A673 (cell line): ENCODE measurements around the gene KCNB1. TPM values are rescaled to one million over a fixed set of nuclear protein-coding genes. Genes with fewer than 3 reads are reported as not detected.

Experiments
- BruUV-seq: library from RNA; stranded (reverse); fragments of 400-500 nt; replicated peaks from 2 replicates; lab custom pipeline; 2021; lab: Mats Ljungman, UMichigan
- CTCF ChIA-PET: fragments of 300-600 bp; sonication (Branson Sonifier 250); formaldehyde crosslinking; loops from one replicate; lab custom pipeline; 2022; ENCODE audit warnings: antibody characterized with exemption; lab: Charles Lee
- POLR2A ChIA-PET: fragments of 300-600 bp; sonication (Branson Sonifier 250); formaldehyde crosslinking; loops from one replicate; lab custom pipeline; 2022; ENCODE audit warnings: antibody characterized with exemption; ENCODE audit not compliant: low non-redundant PET; lab: Charles Lee
- DNase-seq: peaks from one replicate; pipeline ENCODE4 v3.0.0-alpha.2; 2015; ENCODE audit warnings: low spot score
- H3K27ac ChIP-seq: fragments of 200-600 bp; sonication (generic); 2 replicates; pipeline ENCODE4 v1.5.1; 2016; ENCODE audit warnings: mixed run types, low read depth, mild to moderate bottlenecking, mixed read lengths, antibody characterized with exemption, low read length; ENCODE audit not compliant: poor library complexity, severe bottlenecking
- H3K27me3 ChIP-seq: fragments of 200-600 bp; sonication (generic); replicated peaks from 2 replicates; pipeline ENCODE4 v1.6.1; 2017; ENCODE audit warnings: mixed run types, low read depth, mild to moderate bottlenecking, mixed read lengths, antibody characterized with exemption, low read length; ENCODE audit not compliant: insufficient read depth, poor library complexity
- H3K36me3 ChIP-seq: fragments of 200-600 bp; sonication (generic); 2 replicates; pipeline ENCODE4 v1.6.1; 2016; ENCODE audit warnings: mixed run types, mild to moderate bottlenecking, mixed read lengths, antibody characterized with exemption, low read length; ENCODE audit not compliant: insufficient read depth, poor library complexity, severe bottlenecking
- H3K4me1 ChIP-seq: fragments of 200-600 bp; sonication (generic); 2 replicates; pipeline ENCODE4 v1.6.1; 2017; ENCODE audit warnings: mixed run types, mild to moderate bottlenecking, mixed read lengths, antibody characterized with exemption, low read length; ENCODE audit not compliant: insufficient read depth, poor library complexity, severe bottlenecking
- H3K4me3 ChIP-seq: fragments of 200-600 bp; sonication (generic); 2 replicates; pipeline ENCODE4 v1.5.1; 2016; ENCODE audit warnings: low read depth, mixed run types, mild to moderate bottlenecking, mixed read lengths, low read length; ENCODE audit not compliant: poor library complexity, severe bottlenecking
- H3K9me3 ChIP-seq: fragments of 200-600 bp; sonication (generic); 2 replicates; pipeline ENCODE4 v1.6.1; 2016; ENCODE audit warnings: mixed run types, low read depth, mild to moderate bottlenecking, mixed read lengths, antibody characterized with exemption, low read length; ENCODE audit not compliant: poor library complexity, severe bottlenecking
- EZH2 ChIP-seq: fragments of 200-600 bp; sonication (generic); IDR thresholded peaks from 2 replicates; pipeline ENCODE4 v1.6.1; 2017; ENCODE audit warnings: borderline replicate concordance, low read depth, mild to moderate bottlenecking, mixed read lengths, antibody characterized with exemption, low read length; ENCODE audit not compliant: poor library complexity, severe bottlenecking
- intact Hi-C: fragments of 100-400 bp; cut with micrococcal nuclease; formaldehyde crosslinking; loops from one replicate; pipeline ENCODE4 v1.10.0; 2022; ENCODE audit not compliant: unreplicated experiment
- total RNA-seq: library from RNA; stranded (reverse); gene quantifications from 2 replicates; pipeline ENCODE4 v1.2.3, GENCODE V29; 2021
- TF ChIP-seq, protein P1 (sequence below): fragments of 300-800, 200-600 bp; sonication (generic); conservative IDR thresholded peaks from 2 replicates; pipeline ENCODE4 v1.5.1; 2017; ENCODE audit warnings: low read depth, mild to moderate bottlenecking, antibody characterized with exemption, low read length, moderate library complexity, mixed read lengths

Gene KCNB1
- total RNA-seq, 1 experiment from 2014 or later: not detected

- BruUV-seq: no TSS peak
- no peaks in the 10 kb centered on the region for H3K36me3 ChIP-seq
- H3K4me1 ChIP-seq: no peaks in the 10 kb centered on the region
- no peak for DNase-seq
- ChIA-PET POLR2A (no interaction called here), CTCF (no interaction called here)
- TF ChIP-seq EZH2: no peak
- TF ChIP-seq, protein P1, sequence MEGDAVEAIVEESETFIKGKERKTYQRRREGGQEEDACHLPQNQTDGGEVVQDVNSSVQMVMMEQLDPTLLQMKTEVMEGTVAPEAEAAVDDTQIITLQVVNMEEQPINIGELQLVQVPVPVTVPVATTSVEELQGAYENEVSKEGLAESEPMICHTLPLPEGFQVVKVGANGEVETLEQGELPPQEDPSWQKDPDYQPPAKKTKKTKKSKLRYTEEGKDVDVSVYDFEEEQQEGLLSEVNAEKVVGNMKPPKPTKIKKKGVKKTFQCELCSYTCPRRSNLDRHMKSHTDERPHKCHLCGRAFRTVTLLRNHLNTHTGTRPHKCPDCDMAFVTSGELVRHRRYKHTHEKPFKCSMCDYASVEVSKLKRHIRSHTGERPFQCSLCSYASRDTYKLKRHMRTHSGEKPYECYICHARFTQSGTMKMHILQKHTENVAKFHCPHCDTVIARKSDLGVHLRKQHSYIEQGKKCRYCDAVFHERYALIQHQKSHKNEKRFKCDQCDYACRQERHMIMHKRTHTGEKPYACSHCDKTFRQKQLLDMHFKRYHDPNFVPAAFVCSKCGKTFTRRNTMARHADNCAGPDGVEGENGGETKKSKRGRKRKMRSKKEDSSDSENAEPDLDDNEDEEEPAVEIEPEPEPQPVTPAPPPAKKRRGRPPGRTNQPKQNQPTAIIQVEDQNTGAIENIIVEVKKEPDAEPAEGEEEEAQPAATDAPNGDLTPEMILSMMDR: no peak
- H3K27ac ChIP-seq: no peak overlapping the region
- no peak overlapping the region for H3K4me3 ChIP-seq
- peaks cover 29% of the 10 kb centered on the region for H3K27me3 ChIP-seq
- intact Hi-C loops: no loop called here
- no peaks in the 10 kb centered on the region for H3K9me3 ChIP-seq
Observed at GRCh38 chr20:49517805-49518100, 35.3 kb upstream of the KCNB1 start.

DNA sequence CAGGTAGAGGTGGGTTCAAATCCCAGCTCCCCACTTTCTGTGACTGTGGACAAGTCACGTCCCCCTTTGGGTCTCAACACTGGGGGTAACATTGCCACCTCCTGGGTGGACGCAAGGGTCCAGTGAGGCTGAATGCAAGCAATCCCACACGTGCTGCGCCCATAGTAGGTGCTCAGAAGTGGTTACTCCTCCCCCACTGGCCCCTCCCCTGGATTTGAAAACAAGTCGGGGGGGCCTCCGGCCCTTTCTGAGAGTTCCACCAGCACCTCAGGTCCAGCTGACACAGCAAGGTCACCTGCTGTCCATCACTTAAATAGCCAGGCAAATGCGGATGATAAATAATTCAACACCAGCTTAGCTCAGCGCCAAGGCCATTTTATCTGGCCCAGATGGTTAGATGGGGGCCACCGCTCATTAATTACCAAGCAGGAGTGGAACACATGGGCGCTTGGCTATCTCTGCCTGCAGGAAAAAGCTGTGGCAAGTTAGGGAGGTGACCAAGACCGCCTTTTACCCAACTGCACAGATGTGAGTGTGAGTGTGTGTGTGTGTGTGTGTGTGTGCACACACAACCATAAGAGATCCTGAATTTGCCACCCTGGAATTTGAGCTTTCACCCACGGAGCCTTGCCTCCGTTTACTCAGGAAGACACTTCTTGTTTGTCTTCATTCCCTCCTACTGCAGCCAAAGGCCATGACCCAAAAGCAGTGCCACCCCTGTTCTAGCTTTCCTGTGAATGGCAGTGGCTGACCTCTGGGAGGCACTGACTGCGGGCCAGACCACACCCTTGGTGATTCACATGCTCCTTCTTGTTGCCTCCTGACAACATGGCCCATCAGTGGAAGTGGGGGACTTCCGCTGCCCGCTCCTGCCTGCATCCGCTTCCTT is 34.7 kb upstream of the KCNB1 start:
- CTCF ChIA-PET: no interaction called here
- intact Hi-C loops: no loop called here
- Histone ChIP-seq H3K27ac (no peak overlapping the region), H3K4me1 (no peaks in the 10 kb centered on the region), H3K36me3 (no peaks in the 10 kb centered on the region), H3K9me3 (no peaks in the 10 kb centered on the region), H3K4me3 (no peak overlapping the region), H3K27me3 (peaks cover 29% of the 10 kb centered on the region)
- DNase-seq: no peak
- TF ChIP-seq, protein P1: no peak
- no peak for TF ChIP-seq EZH2
- no TSS peak for BruUV-seq
- POLR2A ChIA-PET: no interaction called here

DNA sequence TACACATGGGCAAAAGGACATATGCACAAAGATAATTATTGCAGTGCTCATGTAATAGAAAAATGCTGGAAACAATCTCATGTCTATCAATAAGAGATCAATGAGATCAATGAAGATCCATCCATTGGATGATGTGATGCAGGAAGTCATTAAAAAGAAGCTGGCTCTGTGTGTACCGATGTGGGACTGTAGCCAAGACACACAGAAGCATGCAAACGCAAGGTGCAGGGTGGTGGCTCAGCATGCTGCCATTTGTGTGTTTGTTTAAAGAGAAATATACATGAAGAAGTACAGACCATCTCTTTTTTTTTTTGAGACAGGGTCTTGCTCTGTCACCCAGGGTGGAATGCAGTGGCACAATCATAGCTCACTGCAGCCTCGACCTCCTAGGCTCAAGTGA is 33.1 kb upstream of the KCNB1 start:
- ChIA-PET POLR2A (no interaction called here), CTCF (interaction anchor here (0.7 kb wide), 1 partner anchor 260 kb away, joined by 4 read pairs; no protein-coding TSS in a partner anchor)
- intact Hi-C loops: no loop called here
- H3K9me3 ChIP-seq: no peaks in the 10 kb centered on the region
- TF ChIP-seq, protein P1: no peak
- TF ChIP-seq EZH2: no peak
- no peaks in the 10 kb centered on the region for H3K4me1 ChIP-seq
- no peak overlapping the region for H3K27ac ChIP-seq
- no peak overlapping the region for H3K4me3 ChIP-seq
- H3K27me3 ChIP-seq: peaks cover 34% of the 10 kb centered on the region
- H3K36me3 ChIP-seq: no peaks in the 10 kb centered on the region
- DNase-seq: no peak
- BruUV-seq: no TSS peak
